OCI-LY3 (cell line): ENCODE results near the gene SLC26A9.

Source experiments
- EZH2phosphoT487 ChIP-seq: fragments of 200-600 bp; shearing (Covaris generic); IDR thresholded peaks from 2 replicates; pipeline ENCODE4 v1.6.1; 2018; ENCODE audit warnings: antibody characterized with exemption, mixed run types, low read depth
- TF ChIP-seq, protein P1 (sequence below): fragments of 200-600, 300-600 bp; sonication (generic); IDR thresholded peaks from 2 replicates; pipeline ENCODE4 v1.5.1; 2014; ENCODE audit warnings: antibody characterized with exemption, low read length, low read depth

GRCh38 chr1:205943245-205943644, at the start of gene SLC26A9:
- TF ChIP-seq, protein P1, sequence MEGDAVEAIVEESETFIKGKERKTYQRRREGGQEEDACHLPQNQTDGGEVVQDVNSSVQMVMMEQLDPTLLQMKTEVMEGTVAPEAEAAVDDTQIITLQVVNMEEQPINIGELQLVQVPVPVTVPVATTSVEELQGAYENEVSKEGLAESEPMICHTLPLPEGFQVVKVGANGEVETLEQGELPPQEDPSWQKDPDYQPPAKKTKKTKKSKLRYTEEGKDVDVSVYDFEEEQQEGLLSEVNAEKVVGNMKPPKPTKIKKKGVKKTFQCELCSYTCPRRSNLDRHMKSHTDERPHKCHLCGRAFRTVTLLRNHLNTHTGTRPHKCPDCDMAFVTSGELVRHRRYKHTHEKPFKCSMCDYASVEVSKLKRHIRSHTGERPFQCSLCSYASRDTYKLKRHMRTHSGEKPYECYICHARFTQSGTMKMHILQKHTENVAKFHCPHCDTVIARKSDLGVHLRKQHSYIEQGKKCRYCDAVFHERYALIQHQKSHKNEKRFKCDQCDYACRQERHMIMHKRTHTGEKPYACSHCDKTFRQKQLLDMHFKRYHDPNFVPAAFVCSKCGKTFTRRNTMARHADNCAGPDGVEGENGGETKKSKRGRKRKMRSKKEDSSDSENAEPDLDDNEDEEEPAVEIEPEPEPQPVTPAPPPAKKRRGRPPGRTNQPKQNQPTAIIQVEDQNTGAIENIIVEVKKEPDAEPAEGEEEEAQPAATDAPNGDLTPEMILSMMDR, result no peak
- no peak for TF ChIP-seq EZH2phosphoT487
